Lower leg skin (tissue), 4 donors: Measurements from ENCODE around the gene NPAS3. TPM values are rescaled to one million over a fixed set of nuclear protein-coding genes. Genes with fewer than 3 reads are reported as not detected.

Experiments
- DNase-seq, 2 donors: peaks; one replicate each; pipeline ENCODE4 v3.0.0-alpha.2; 2019; ENCODE audit warnings: low spot score in 2 of 2
- H3K4me3 ChIP-seq: fragments of 200-600 bp; sonication (generic); 2 replicates; pipeline ENCODE4 v1.5.1; 2017; ENCODE audit warnings: mild to moderate bottlenecking, low read depth; ENCODE audit not compliant: poor library complexity, severe bottlenecking
- CTCF ChIP-seq, 3 donors: fragments of 450-650 bp; IDR thresholded peaks; one replicate each; pipeline ENCODE4 v1.5.1; 2016; ENCODE audit warnings: antibody characterized with exemption in 3 of 3, mild to moderate bottlenecking in 3 of 3, moderate library complexity in 2 of 3
- POLR2A ChIP-seq, 2 donors: fragments of 450-650 bp; IDR thresholded peaks; one replicate each; pipeline ENCODE4 v1.6.1; 2016 to 2017; ENCODE audit warnings: antibody characterized with exemption in 2 of 2, mild to moderate bottlenecking in 1 of 2, moderate library complexity in 1 of 2
- whole genome bisulfite sequencing, 2 donors: methylation state at CpG; one replicate each; pipeline ENCODE4 v1.1.5; 2018; 5-methylcytosine and 5-hydroxymethylcytosine counted together
- intact Hi-C: fragments of 100-400 bp; cut with DNase I; formaldehyde crosslinking; loops from one replicate; pipeline ENCODE4 v1.15.0; 2023; ENCODE audit warnings: low total_unique reads
- total RNA-seq, 4 donors: library from RNA; depleted of rRNA; stranded (reverse); fragments of >200 nt; gene quantifications; one replicate each; pipeline ENCODE4 v1.1.0, GENCODE V29; 2016

Gene NPAS3
- total RNA-seq, 4 donors from 2014 or later: 0.25 to 0.29 TPM; not detected in 2

- 58 to 79% methylated on average over 1 of the region's 1 CpG for WGBS, 2 donors
- H3K4me3 ChIP-seq: no peak overlapping the region
- DNase-seq: no peak
- intact Hi-C loops: no loop called here
- TF ChIP-seq CTCF (IDR thresholded peaks at IDR 0.05): no peak
- no peak for TF ChIP-seq POLR2A (IDR thresholded peaks at IDR 0.05)
Measured at GRCh38 chr14:33127531-33127930, 188.9 kb downstream of the NPAS3 start.

- no peak overlapping the region for H3K4me3 ChIP-seq
- DNase-seq: no peak
- TF ChIP-seq POLR2A (IDR thresholded peaks at IDR 0.05) (no peak), CTCF (IDR thresholded peaks at IDR 0.05) (no peak)
- intact Hi-C loops: no loop called here
- 94 to 96% methylated on average over 2 of the region's 2 CpGs for WGBS, 2 donors
Measured at GRCh38 chr14:33131801-33132200, 193.1 kb downstream of the NPAS3 start.

- WGBS, 2 donors: 65 to 74% methylated on average over 4 of the region's 4 CpGs
- no peak for DNase-seq
- H3K4me3 ChIP-seq: no peak overlapping the region
- intact Hi-C loops: no loop called here
- TF ChIP-seq CTCF (IDR thresholded peaks at IDR 0.05) (no peak), POLR2A (IDR thresholded peaks at IDR 0.05) (no peak)
Measured at GRCh38 chr14:33134162-33134561, 195.5 kb downstream of the NPAS3 start.

GRCh38 chr14:33134975-33135374 lies 196.3 kb downstream of the NPAS3 start:
- no peak for TF ChIP-seq CTCF (IDR thresholded peaks at IDR 0.05)
- TF ChIP-seq POLR2A (IDR thresholded peaks at IDR 0.05): no peak
- no peak overlapping the region for H3K4me3 ChIP-seq
- no peak for DNase-seq
- intact Hi-C loops: no loop called here
- 74 to 80% methylated on average over 3 of the region's 3 CpGs for WGBS, 2 donors

GRCh38 chr14:33150666-33151428 lies 212.2 kb downstream of the NPAS3 start:
- H3K4me3 ChIP-seq: no peak overlapping the region
- no peak for DNase-seq
- intact Hi-C loops: no loop called here
- WGBS, 2 donors: 85 to 87% methylated on average over 8 of the region's 8 CpGs
- no peak for TF ChIP-seq POLR2A (IDR thresholded peaks at IDR 0.05)
- TF ChIP-seq CTCF (IDR thresholded peaks at IDR 0.05): no peak

- WGBS, 2 donors: 75 to 79% methylated on average over 5 of the region's 5 CpGs
- intact Hi-C loops: no loop called here
- H3K4me3 ChIP-seq: no peak overlapping the region
- DNase-seq: no peak
- TF ChIP-seq POLR2A (IDR thresholded peaks at IDR 0.05): no peak
- no peak for TF ChIP-seq CTCF (IDR thresholded peaks at IDR 0.05)
Measured at GRCh38 chr14:33163109-33163508, 224.4 kb downstream of the NPAS3 start.
